NCI-H1048 (cell line): Measurements from ENCODE around the gene STX8.
"Not testable (repeated sequence)": the region's sequence is repeated elsewhere in the genome, so short reads cannot be mapped to it uniquely, and the experiment has no call there.

Experiments used
- DNase-seq: peaks from one replicate; lab custom pipeline; 2025; lab: John Stamatoyannopoulos, UW

Gene STX8

DNA sequence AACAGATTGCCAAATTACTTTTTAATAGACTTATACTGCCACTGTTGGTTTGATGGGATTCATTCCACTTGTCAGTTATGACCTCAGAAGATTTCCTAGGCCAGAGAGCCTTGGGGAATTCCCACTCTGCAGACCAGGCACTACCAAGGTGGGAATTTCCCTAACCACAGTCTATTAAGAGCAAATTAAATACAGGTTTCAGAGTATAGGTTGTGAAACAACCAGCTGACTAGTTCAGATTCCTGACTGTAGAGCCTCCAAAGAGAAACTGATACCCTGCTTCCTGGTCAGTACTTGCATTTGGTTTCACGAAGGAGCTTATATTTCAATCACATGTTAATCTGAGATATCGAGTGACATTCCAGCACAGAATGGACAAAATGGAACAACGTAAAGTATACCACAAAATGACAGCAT, 186.5 kb downstream of the STX8 start:
- DNase-seq, result no peak

DNA sequence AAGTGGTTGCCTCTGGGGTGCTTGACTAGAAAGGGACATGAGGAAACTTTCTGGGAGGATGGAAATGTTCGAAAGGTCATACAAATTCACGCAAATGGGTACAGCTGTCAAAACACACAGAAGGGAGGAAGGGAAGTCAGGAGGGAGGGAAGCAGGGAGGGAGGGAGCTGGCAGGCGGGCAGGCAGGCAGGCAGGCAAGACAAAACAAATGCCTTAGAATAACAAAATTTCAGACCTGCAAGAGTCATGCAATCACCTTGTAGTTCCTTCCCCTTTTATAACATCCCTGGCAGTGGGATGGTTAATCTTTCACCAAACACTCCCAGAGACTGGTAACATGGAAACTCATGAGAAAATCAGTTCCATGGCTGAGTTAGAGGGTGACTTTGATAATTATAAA, 189.2 kb downstream of the STX8 start:
- DNase-seq, result no peak

DNA sequence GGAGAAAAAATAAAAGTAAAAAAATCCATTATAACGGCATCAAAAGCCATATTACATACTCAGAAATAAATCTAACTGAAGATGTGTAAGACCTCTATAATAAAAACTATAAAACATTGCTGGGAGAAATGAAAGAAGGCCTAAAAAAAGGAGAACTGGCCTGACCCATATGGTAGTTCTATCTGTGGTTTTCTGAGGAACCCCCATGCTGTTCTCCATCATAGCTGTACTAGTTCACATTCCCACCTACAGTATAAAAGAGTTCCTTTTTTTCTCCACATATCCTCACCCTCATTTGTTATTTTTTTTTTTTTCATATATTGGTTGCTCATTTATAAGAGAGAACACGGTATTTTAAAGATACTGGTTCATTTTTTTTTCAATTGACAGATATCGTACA, 191.8 kb downstream of the STX8 start:
- no peak for DNase-seq

DNA sequence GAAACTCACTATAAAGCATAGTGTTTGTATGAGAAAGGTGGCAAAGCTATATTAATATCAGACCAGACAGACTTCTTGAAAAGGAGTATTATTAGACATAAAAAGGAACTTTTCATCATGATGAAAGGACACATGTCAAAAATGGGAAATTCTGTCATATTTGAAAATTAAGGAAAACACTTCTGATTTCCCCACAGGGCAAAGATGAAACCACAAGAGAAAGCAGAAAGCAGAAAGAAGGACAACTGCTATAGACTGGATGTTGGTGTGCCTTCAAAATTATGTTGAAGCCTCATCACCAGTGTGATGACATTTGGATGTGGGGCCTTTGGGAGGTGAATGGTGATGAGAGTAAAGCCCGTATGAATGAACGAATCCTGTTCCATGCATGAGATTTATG, 193.0 kb downstream of the STX8 start:
- no peak for DNase-seq

DNA sequence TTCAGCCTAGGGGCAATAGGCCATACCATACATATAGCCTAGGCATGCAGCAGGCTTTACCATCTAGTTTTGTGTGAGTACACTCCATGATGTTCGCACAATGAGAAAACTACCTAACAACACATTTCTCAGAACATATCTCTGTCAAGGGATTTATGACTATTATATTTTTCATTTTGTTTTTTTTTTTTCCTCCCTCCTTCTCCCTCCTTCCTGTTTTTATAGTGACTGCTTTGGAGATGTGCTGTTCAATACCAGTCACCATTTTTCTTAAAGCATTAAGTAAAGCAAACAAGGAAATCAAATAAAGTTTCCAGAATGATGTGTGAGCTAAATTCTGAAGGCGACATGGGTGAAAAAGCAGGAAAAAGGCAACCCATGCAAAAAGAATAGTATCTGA, 194.6 kb downstream of the STX8 start:
- no peak for DNase-seq

DNA sequence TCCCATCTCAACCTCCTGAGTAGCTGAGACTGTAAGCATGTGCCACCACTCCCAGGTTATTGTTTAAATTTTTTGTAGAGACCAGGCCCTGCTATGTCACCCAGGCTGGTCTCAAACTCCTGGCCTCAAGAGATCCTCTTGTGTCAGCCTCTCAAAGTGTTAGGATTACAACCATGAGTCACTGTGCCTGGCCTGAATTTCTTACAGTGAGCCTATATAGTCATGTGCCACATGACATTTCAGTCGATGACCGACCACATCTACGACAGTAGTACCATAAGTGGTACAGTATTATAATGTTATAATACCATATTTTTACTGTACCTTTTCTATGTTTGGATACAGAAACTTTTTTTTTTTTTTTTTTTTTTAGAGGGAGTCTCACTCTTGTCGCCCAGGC, 195.3 kb downstream of the STX8 start:
- no peak for DNase-seq

DNA sequence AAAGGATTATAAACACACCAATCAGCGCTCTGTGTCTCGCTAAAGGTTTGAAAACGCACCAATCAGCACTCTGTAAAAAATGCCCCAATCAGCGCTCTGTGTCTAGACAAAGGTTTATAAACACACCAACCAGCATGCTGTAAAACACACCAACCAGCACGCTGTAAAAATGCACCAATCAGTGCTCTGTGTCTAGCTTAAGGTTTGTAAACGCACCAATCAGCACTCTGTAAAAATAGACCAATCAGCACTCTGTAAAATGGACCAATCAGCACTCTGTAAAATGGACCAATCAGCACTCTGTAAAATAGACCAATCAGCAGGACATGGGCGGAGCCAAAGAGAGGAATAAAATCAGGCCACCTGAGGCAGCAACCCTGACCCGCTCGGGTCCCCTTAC, 199.4 kb downstream of the STX8 start:
- DNase-seq, result not testable (repeated sequence)

DNA sequence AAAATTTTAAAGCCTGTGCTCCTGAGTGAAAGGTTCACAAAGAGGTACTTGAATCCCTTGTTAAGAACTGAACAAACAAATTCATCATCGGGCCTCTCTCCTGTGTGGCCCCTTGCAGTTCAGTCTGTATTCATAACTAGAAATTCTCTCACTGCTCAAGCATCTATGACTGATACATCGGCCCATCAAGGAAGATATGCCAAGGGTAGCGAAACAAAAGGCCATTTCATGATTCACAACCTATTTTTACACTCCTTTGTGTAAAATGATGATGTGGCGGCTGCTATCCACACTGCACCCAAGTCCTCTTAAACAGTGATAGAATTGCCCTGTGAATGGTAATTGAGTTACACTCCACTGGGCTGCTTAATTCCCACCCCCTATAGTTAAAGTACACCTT, 204.6 kb downstream of the STX8 start:
- no peak for DNase-seq

DNA sequence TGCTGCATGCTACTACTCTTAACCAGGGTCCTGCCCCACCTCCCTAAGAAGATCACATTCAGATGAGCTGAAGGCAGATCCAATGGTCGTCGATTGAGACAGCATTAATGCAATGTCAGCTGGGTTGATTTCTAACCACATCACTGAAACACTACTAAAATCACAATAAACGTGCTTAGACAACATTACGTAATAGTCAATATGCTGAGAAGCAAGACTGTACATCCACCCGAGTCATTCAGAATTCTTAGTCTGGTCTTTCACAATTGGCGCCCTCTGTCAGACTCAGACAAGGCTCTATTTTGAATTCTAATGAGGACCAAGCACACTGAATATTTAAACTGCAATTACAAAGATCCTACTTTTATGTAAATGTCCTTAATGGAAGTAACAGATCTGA, 205.2 kb downstream of the STX8 start:
- no peak for DNase-seq

DNA sequence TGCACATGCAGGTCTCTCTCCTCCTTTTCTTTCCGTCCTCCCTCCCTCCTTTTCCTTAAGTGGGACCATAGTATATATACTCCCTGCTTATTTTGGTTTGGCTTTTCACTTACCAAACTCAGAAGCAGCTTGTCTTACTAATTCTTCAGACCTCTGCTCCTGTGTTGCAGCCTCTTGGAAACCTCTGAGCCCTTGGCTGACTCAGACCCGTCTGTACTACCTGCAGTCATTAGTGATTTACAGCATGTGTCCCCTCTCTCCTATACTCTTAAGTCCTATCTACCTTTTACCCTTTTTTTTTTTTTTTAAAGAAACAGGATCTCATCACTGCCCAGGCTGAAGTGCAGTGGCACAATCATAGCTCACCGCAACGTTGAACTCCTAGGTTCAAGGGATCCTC, 207.0 kb downstream of the STX8 start:
- no peak for DNase-seq

DNA sequence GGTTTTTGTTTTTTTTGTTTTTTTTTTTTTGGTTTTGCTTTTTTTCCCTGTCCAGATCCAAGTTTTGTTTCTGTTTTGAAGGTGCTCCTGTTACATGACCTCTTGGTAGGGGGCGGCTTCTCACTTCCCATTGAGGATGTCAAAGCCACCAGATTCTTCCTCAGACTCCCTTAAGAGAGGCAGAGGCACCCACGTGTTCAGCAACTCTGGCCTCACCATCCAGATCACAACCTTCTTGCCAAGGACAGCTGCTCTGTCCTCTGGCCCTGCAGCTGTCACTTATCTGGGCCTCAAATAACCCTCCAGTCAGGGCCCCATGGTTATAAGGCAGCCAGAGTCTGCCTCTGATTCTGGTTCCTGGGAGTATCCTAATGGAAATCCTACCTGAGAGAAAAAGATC, 208.5 kb downstream of the STX8 start:
- DNase-seq, result no peak

DNA sequence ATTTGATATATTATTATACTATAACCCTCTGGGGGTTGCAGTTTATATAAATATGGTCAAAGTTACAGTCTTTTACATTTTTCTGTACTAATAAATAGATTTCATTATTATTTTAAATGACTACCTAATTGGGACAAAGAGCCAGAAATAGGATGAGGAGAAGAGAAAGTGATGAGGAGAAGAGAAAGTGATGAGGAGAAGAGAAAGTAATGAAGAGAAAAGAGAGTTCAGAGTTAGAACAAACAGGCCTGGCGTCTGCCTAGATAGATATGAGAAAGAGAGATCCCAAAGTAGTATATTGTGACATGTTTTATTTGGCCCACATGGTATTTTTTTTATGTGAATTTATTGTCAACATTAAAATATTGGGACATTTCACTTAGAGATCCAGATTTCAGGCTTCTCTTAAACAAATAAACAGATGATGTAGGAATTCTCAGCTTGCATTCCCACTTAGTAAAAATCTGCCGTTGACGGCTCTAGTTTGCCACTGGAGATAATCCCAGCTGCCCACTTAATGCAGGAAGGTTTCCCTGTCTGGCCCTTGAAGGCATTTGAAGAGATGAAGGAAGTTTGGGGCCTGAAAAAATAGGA, 210.7 kb downstream of the STX8 start:
- DNase-seq, result no peak

DNA sequence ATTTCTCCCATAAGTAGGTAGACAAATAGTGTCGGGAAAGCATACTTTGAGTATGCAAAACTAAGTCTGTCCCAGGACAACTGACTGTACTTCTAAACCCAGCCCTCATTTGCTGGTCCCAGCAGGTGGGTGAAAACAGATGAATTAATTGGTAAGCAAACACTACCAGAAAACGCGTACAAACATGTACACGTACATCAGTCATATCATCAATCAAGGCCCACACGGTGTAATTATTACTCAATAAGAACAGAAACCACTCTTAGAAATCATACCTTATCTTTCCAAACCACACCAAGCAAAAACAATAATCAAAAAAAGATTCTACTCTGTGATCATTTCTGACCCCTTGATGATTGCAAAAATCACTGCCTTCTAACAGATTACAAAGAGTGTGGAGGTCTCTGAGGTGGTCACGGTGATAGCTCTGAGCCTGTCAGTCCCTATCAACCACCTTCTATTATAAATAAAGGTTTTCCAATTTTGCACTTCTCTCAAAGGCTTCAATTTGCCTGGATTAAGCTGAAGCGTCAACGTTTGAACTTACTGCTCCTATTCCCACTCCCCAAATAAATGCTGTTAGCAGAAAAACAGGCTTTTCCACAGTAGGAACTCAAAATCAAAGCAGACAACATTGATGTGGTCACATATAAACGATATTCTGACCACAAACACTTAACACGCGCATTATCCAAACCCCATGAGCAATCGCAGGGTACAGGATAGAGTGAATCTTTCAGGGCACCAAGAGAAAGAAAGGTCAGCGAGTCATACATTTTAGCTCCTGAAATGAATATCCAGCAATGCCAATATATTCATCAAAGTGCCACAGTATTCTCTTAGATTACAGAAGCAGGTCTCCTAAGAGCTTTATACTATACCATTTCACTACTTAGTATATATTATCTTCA, 211.9 kb downstream of the STX8 start:
- DNase-seq, result no peak

DNA sequence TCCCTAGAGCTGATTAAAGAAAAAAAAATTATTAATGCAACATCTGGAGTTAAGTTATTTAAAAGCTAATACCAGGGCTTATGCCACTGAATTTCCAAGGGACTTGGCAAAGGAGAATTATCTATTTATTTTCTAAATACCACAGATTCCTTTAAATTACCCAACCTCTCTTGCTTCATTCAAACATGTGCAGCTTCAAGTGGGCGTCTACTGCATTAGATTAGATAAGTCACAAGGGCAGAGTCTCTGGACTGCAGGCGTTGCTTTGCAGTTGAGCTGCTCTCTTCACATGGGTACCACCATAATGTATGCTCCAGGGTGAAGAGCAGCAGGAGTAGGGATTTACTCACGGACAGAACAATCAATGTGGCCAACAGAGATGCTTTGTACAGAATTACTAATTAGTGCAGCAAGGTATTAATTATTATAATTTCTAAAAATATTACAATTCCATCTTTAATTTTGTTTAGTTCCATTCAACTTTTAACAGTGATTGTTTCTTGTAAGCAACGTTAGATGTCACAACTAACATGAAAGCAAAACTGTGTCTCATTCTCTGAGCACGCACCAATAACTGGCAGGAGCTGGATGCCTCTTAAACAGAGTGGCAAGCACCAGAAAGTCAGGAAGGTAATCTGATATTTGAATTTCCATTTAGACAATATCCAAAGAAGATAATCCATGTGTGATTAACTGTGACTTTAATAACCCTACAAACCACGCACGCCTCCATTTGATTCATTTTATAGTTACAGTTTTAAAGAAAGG, 214.2 kb downstream of the STX8 start:
- DNase-seq, result no peak

DNA sequence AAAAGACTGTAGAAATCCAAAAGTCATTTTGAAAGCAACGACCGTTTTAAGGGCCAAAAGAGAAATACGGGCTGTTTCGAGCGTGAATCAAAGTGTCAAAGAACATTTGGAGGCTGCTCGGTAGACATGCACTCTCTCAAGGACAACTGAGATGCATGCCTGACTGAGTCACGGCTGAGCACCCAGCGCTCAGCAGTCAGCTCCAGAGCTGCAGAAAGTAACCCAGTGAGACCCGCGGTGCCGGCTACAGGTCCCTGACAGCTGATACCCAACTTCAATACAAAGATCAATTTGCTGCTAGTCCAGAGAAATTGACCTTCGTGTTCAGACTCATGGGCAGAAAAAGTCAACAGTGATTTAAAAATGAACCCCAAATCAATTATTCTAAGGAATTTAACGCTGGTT, 214.9 kb downstream of the STX8 start:
- no peak for DNase-seq

DNA sequence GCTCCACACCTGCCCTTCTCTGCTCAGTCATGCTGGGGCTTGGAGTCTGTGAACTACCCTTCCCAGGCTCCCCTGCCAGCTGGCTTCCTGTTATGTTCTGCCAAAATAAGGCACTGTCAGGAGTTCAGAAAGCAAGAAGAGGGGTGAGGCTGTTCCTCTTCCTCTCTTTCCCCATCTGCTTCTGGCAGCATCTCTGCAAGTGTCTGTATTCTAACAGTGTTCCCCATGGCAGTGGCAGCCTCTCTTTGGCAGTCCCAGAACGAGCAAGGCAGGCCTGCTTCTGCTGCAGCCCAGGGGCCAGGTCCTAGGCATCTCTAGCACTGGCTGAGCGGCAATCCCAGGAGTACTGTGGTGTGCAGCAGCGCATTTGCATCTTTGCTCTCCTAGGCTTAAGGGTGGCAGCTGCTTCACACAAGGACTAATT, 219.1 kb downstream of the STX8 start:
- no peak for DNase-seq

DNA sequence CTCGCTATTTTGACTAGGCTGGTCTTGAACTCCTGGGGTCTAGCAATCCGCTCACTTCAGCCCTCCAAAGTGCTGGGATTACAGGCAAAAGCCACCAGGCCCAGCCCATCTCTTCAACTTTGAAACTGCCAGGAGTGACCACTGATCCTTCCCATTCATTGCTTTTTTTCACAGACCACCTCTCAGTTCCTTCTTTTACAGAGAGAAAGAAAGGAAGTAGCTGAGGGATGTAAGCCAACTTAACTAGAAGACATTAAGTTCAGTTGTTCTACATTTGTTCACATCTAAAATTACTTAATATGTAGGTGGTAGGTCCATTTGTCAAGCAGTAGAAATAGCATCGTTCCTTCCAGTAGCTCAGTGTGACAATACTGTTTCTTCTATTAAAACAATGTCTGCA, 219.8 kb downstream of the STX8 start:
- no peak for DNase-seq

DNA sequence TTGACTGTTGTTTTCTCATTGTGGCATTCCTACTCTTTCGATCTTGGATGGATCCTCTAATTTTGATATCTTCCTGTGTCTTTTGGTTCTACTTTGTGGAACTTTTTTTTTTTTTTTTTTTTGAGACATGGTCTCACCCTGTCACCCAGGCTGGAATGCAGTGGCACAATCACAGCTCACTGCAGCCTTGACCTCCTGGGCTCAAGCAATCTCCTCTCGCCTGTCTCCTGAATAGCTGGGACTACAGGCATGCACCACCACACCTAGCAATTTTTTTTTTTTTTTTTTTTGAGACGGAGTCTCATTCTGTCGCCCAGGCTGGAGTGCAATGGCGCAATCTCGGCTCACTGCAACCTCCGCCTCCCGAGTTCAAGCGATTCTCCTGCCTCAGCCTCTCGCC, 220.4 kb downstream of the STX8 start:
- not testable (repeated sequence) for DNase-seq

DNA sequence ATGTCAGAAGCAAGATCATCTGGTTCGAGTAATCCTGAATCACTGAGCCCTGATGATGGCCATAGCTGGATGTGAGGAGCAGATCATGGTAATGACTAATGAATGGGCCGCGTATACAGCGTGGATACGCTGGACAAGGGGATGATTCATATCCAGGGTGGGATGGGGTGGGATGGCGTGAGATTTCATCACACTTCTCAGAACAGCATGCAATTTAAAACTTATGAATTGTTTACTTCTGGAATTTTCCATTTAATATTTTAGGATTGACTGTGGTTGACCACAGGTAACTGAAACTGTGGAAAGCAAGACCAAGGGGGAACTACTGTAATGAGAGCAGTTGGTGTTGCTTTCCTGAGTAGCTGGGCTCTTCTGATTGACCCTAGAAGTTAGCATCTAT, 225.5 kb downstream of the STX8 start:
- DNase-seq, result no peak

DNA sequence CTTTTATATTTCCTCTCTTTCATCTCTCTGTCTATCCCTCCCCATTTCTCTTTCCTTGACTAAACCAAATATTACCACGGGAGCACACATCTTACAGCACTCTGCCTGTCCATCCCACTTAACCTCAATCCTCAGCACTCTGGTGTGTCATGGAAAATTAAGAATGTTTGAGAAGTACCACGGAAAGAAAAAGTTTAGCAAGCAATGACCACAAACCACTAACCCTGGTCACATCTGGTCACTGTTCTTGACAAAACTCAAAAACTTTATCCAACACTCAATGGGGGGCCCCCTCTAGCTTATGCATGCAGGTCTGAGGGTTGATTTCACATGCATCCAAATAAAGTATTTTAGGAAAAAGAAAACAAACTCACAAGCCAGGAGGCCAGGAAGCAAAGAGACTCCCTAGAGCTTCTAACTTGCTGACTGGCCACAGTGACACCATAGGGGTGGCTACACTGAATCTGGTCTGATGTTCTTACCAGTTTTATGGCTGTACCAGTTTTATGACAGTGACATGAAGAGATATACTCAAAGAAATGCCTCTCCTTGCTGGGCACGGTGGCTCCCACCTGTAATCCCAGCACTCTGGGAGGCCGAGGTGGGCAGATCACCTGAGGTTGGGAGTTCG, 229.2 kb downstream of the STX8 start:
- DNase-seq, result no peak

DNA sequence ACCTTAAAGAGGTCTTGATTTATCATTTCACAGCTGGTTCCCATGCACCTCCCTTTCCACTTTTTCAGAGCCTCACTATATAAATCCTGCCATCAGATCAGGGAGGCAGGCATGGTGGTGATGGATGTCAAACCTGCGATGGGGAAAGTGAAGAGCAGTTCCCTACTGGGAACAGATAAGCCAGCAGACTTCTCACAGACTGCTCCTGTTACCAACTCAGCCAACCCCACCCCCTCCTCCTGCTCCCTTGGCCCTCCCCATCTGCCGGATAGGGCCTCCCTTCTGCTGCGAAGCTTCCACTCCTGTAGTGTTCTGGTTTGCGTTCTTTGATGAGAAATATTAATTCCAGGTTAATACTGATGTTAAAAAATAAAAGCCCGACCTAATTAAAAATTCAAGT, 232.1 kb downstream of the STX8 start:
- DNase-seq, result no peak

DNA sequence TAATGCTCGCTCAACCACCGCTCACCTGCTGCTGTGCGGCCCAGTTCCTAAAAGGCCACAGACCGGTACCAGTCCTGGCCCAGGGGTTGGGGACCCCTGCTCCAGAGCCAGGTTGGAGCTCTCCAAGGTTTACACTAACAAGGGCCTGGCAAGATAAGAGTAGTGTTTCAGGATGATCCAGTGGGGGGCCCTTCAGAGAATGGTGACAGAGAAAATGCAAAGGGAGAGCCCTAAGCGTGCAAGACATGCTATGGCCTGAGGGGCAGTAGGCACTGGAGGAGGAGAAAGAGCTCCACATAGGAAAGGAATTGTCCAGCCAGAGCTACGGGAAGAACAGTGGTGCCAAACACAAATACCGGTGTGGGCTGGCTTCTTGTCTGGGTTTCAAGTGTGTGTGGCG, 233.4 kb downstream of the STX8 start:
- no peak for DNase-seq

DNA sequence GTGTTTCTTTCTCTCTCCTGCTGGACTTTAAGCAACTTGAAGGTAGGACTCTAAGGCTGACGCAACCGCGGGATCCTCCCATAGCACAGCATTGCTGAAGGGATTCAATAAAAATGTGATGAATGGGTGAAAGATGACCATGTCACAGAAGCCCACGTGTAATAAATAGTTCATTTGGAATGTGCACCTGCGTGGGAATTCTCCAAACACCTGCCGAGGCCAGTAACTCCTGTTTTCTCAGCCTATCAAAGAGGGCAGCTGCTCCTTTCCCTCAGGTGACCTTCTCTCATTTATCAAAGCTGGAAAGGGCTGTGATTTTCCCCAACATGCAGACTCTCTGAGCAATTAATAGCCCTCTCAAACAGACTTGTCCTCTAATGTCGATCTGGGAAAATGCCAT, 235.7 kb downstream of the STX8 start:
- DNase-seq, result no peak
